ENCODE data around the gene PCSK5.

DNA sequence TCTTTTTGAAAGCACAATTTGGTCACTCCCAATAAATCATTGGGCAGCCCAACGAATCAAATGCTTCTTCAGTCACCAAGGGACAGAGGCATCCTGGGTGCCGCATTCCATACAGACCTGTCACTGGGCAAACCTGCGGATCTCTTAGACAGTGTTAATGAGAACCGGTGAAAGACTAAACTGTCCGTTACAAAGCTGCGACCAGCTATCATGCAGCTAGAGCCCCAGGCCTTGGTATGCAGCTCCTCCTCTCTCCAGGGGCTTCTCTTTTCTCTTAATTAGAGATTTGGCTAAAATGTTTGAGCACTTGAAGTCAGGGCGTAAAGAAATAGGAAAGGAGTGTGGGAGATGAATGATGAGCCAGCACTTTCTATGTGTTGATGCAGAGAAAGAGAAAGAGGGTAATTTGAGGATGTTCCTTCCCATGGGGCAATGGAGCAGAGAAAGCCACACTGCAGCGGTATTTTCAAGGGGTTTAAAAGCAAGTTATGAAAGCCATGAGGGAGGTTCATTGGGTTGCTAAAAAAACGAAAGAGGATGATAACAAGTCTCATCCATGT, 328.5 kb downstream of the PCSK5 start:
- TF ChIP-seq CTCF (IDR thresholded peaks at IDR 0.05) (no peak), POLR2A (IDR thresholded peaks at IDR 0.05) (no peak)

Data from right lobe of liver (tissue), 4 donors.